Endothelial cell of umbilical vein (primary cell): ENCODE results near the gene SRGAP1. TPM values are rescaled to one million over a fixed set of nuclear protein-coding genes. Genes with fewer than 3 reads are reported as not detected.

Experiments
- BruUV-seq: library from RNA; stranded (reverse); fragments of 400-500 nt; replicated peaks from 2 replicates; lab custom pipeline; 2021; lab: Mats Ljungman, UMichigan
- CTCF ChIA-PET: fragments of 300-600, 350-600 bp; sonication (Branson Sonifier 250); formaldehyde crosslinking; loops from one replicate; lab custom pipeline; 2021; ENCODE audit warnings: antibody characterized with exemption, inconsistent platforms; lab: Charles Lee
- POLR2A ChIA-PET: fragments of 300-600, 350-600 bp; sonication (Branson Sonifier 250); formaldehyde crosslinking; loops from one replicate; lab custom pipeline; 2021; ENCODE audit warnings: antibody characterized with exemption, inconsistent platforms; lab: Charles Lee
- DNase-seq: peaks from one replicate; pipeline ENCODE4 v3.0.0-alpha.2; 2011; ENCODE audit warnings: low read depth, low spot score
- FAIRE-seq: peaks from 2 replicates; lab custom pipeline; 2011; peaks lifted over from hg19 to GRCh38; lab: Jason Lieb, UNC
- H2AFZ ChIP-seq: 2 replicates; pipeline ENCODE4 v1.6.0; 2012; ENCODE audit warnings: low read depth, low read length, control low read depth, inconsistent platforms
- H3K27ac ChIP-seq: 2 replicates; pipeline ENCODE4 v1.5.1; 2011; ENCODE audit warnings: low read depth, mild to moderate bottlenecking, control low read depth, low read length, moderate library complexity; ENCODE audit not compliant: insufficient read depth
- H3K27me3 ChIP-seq, 2 experiments: 2 replicates each; pipeline versions ENCODE4 v1.6.0 to v1.6.1; 2011; ENCODE audit warnings: low read length in 2 of 2, mixed read lengths in 1 of 2; ENCODE audit not compliant: control insufficient read depth in 2 of 2, insufficient read depth in 2 of 2
- H3K36me3 ChIP-seq, 2 experiments: 2 replicates in 1 of 2; 3 replicates in 1 of 2; pipeline ENCODE4 v1.5.1; 2011; ENCODE audit warnings: low read length in 2 of 2, mild to moderate bottlenecking in 1 of 2, moderate library complexity in 1 of 2; ENCODE audit not compliant: control insufficient read depth in 2 of 2, insufficient read depth in 2 of 2; ENCODE audit errors: extremely low read depth in 1 of 2
- H3K4me1 ChIP-seq: 3 replicates; pipeline ENCODE4 v1.5.1; 2011; ENCODE audit warnings: mild to moderate bottlenecking, low read length; ENCODE audit not compliant: control insufficient read depth, insufficient read depth; ENCODE audit errors: extremely low read depth
- H3K4me2 ChIP-seq: 2 replicates; pipeline ENCODE4 v1.6.1; 2011; ENCODE audit warnings: low read length, control low read depth, mixed read lengths; ENCODE audit not compliant: insufficient read depth
- H3K4me3 ChIP-seq, 3 experiments: fragments of 200-600 bp in 1 of 3; sonication (generic), shearing (Covaris generic) in 1 of 3; replicated peaks in 1 of 3; 2 replicates each; pipeline ENCODE4 v1.5.1; 2011 to 2016; ENCODE audit warnings: control low read depth in 3 of 3, low read length in 3 of 3, mild to moderate bottlenecking in 2 of 3, inconsistent platforms in 1 of 3, low read depth in 1 of 3, moderate library complexity in 1 of 3; ENCODE audit not compliant: insufficient read depth in 1 of 3
- H3K79me2 ChIP-seq: 2 replicates; pipeline ENCODE4 v1.6.0; 2012; ENCODE audit warnings: low read length, inconsistent platforms; ENCODE audit not compliant: control insufficient read depth, insufficient read depth
- H3K9ac ChIP-seq: replicated peaks from 2 replicates; pipeline ENCODE3; 2011; ENCODE audit warnings: low read length, control low read depth; ENCODE audit not compliant: insufficient read depth; ENCODE audit errors: extremely low read depth
- H3K9me1 ChIP-seq: replicated peaks from 3 replicates; pipeline ENCODE4 v1.6.0; 2011; ENCODE audit warnings: mild to moderate bottlenecking, low read length; ENCODE audit not compliant: control insufficient read depth, insufficient read depth; ENCODE audit errors: extremely low read depth
- H3K9me3 ChIP-seq: replicated peaks from 2 replicates; pipeline ENCODE4 v1.5.1; 2012; ENCODE audit warnings: low read length, inconsistent platforms; ENCODE audit not compliant: control insufficient read depth, insufficient read depth
- H4K20me1 ChIP-seq: replicated peaks from 2 replicates; pipeline ENCODE3; 2011; ENCODE audit warnings: mild to moderate bottlenecking, low read length; ENCODE audit not compliant: control insufficient read depth, insufficient read depth; ENCODE audit errors: extremely low read depth
- EZH2 ChIP-seq: IDR thresholded peaks from 2 replicates; pipeline ENCODE4 v1.6.1; 2012; ENCODE audit warnings: borderline replicate concordance, low read depth, mild to moderate bottlenecking, moderate library complexity, low read length, inconsistent platforms; ENCODE audit not compliant: severe bottlenecking
- GATA2 ChIP-seq: IDR thresholded peaks from 2 replicates; pipeline ENCODE4 v1.7.0; 2011; ENCODE audit warnings: low read depth, mild to moderate bottlenecking, moderate library complexity, mixed read lengths, low read length; ENCODE audit not compliant: insufficient read length, insufficient read depth
- JUN ChIP-seq: IDR thresholded peaks from 2 replicates; pipeline ENCODE4 v1.6.1; 2011; ENCODE audit warnings: borderline replicate concordance, low read depth; ENCODE audit not compliant: insufficient read length, insufficient read depth
- MYC ChIP-seq: IDR thresholded peaks from one replicate; pipeline ENCODE4 v1.6.1; 2011; ENCODE audit warnings: mild to moderate bottlenecking, low read depth, low read length
- POLR2A ChIP-seq: IDR thresholded peaks from 2 replicates; pipeline ENCODE4 v1.6.1; 2012; ENCODE audit warnings: low read depth, mild to moderate bottlenecking, control low read depth, low read length
- POLR2AphosphoS5 ChIP-seq: IDR thresholded peaks from 2 replicates; pipeline ENCODE4 v1.6.1; 2012; ENCODE audit warnings: low read depth, mild to moderate bottlenecking, control low read depth, low read length, moderate library complexity; ENCODE audit not compliant: insufficient read depth
- dilution Hi-C: fragments of 300-500 bp; cut with MboI; formaldehyde crosslinking; loops from one replicate; pipeline ENCODE4 v1.15.0; 2019; ENCODE audit warnings: low sequenced_read_pairs; ENCODE audit not compliant: extremely low pct_ligation_motif_present
- intact Hi-C: fragments of 100-400 bp; cut with micrococcal nuclease; formaldehyde crosslinking; loops from one replicate; pipeline ENCODE4 v1.10.0; 2022
- polyA plus RNA-seq, 4 experiments: library from polyadenylated mRNA; depleted of rRNA in 3 of 4; stranded (reverse) in 3 of 4; unstranded in 1 of 4; fragments of >200 nt; gene quantifications; 2 replicates each; pipeline versions ENCODE4 v1.2.1 to v1.2.3, GENCODE V29; 2011 to 2012; ENCODE audit warnings: missing spikeins in 1 of 4
- total RNA-seq: library from RNA; stranded (reverse); gene quantifications from 2 replicates; pipeline ENCODE4 v1.2.3, GENCODE V29; 2021
- TF ChIP-seq, protein P1 (sequence below), 2 donors: IDR thresholded peaks; 1 replicate in 1 of 2; 2 replicates in 1 of 2; pipeline ENCODE4 v1.5.1; 2011; ENCODE audit warnings: low read length in 2 of 2, mild to moderate bottlenecking in 2 of 2, moderate library complexity in 2 of 2, control low read depth in 1 of 2, inconsistent platforms in 1 of 2, low read depth in 1 of 2; ENCODE audit not compliant: insufficient read depth in 1 of 2; ENCODE audit errors: extremely low read depth in 1 of 2
- TF ChIP-seq, protein P2 (sequence below): IDR thresholded peaks from 2 replicates; pipeline ENCODE4 v1.6.1; 2011; ENCODE audit not compliant: insufficient read depth, insufficient read length

Gene SRGAP1
- total and polyA plus RNA-seq, 2 donors (not counting 3 experiments of a cell fraction or from before 2014, with no cell fraction given): 4.9 to 16.3 TPM

DNA sequence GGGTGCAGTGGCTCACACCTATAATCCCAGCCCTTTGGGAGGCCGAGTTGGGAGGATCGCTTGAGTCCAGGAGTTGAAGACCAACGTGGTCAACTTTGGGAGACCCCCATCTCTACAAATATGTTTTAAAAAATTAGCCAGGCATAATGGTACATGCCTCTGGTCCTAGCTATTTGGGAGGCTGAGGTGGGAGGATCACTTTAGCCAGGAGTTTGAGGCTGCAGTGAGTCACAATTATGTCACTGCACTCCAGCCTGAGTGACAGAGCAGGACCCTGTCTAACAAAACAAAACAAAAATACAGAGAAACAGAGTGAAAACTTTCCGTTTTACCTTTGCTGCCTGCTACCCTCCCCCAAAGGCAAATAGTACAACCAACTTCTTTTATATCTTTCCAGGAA, 60.2 kb downstream of the SRGAP1 start:
- CTCF ChIA-PET: interaction anchor here (1.4 kb wide), 1 partner anchor 16 kb away, joined by 3 read pairs; no protein-coding TSS in a partner anchor
- TF ChIP-seq POLR2A (no peak), POLR2AphosphoS5 (no peak), EZH2 (no peak), MYC (no peak), JUN (no peak), GATA2 (no peak)
- TF ChIP-seq, protein P1, sequence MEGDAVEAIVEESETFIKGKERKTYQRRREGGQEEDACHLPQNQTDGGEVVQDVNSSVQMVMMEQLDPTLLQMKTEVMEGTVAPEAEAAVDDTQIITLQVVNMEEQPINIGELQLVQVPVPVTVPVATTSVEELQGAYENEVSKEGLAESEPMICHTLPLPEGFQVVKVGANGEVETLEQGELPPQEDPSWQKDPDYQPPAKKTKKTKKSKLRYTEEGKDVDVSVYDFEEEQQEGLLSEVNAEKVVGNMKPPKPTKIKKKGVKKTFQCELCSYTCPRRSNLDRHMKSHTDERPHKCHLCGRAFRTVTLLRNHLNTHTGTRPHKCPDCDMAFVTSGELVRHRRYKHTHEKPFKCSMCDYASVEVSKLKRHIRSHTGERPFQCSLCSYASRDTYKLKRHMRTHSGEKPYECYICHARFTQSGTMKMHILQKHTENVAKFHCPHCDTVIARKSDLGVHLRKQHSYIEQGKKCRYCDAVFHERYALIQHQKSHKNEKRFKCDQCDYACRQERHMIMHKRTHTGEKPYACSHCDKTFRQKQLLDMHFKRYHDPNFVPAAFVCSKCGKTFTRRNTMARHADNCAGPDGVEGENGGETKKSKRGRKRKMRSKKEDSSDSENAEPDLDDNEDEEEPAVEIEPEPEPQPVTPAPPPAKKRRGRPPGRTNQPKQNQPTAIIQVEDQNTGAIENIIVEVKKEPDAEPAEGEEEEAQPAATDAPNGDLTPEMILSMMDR (IDR thresholded peaks at IDR 0.05; ENCODE audit: extremely low read depth in 1 of 2, insufficient read depth in 1 of 2, low read depth in 1 of 2, low read length in 2 of 2): no peak
- TF ChIP-seq, protein P2, sequence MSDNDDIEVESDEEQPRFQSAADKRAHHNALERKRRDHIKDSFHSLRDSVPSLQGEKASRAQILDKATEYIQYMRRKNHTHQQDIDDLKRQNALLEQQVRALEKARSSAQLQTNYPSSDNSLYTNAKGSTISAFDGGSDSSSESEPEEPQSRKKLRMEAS: no peak
- intact Hi-C loops: no loop called here
- no peaks in the 10 kb centered on the region for H3K36me3 ChIP-seq
- H3K4me1 ChIP-seq: no peaks in the 10 kb centered on the region
- BruUV-seq: no TSS peak
- DNase-seq: no peak
- no peak overlapping the region for H3K4me3 ChIP-seq
- H3K9me1 ChIP-seq: no peaks in the 10 kb centered on the region
- H3K9me3 ChIP-seq: no peaks in the 10 kb centered on the region
- peak; percentile 26 for FAIRE-seq
- no peak overlapping the region for H3K27ac ChIP-seq
- no peak overlapping the region for H3K9ac ChIP-seq
- H4K20me1 ChIP-seq: no peaks in the 10 kb centered on the region
- H3K4me2 ChIP-seq: no peak overlapping the region
- H2AFZ ChIP-seq: no peak overlapping the region
- dilution Hi-C loops: no loop called here
- H3K27me3 ChIP-seq: no peaks in the 10 kb centered on the region
- POLR2A ChIA-PET: no interaction called here
- H3K79me2 ChIP-seq: peaks cover 13% of the 10 kb centered on the region
